Neural cell (in vitro differentiated cells): Measurements from ENCODE around the gene ZC3H15.

Experiments
- EZH2 ChIP-seq: fragments of 200-600, 300-800 bp; shearing (Covaris generic), sonication (generic); IDR thresholded peaks from 2 replicates; pipeline ENCODE4 v1.6.1; 2014; ENCODE audit warnings: antibody characterized with exemption, low read length, borderline replicate concordance, mild to moderate bottlenecking; ENCODE audit not compliant: insufficient read depth, poor library complexity, severe bottlenecking
- TF ChIP-seq, protein P1 (sequence below): fragments of 450-650 bp; IDR thresholded peaks from 2 replicates; pipeline ENCODE4 v1.5.1; 2014; ENCODE audit warnings: antibody characterized with exemption, mild to moderate bottlenecking, moderate library complexity; ENCODE audit not compliant: poor library complexity, severe bottlenecking

DNA sequence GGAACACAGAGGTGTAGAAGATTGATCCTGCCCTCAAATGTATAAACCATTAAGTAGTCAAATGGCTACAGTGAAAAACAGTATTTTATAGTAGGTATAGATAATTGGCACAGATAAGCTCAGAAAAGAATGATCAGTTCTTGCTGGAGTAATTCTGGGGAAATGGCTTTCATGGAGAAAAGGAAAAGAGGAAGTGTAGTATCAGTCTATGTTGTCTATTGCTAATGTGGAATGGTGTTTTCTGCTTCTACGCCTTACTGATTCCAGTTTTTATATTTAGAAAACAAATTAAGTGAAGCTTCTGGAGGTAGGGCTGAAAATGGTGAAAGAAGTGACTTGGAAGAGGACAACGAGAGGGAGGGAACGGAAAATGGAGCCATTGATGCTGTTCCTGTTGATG, 22.2 kb downstream of the ZC3H15 start:
- TF ChIP-seq, protein P1, sequence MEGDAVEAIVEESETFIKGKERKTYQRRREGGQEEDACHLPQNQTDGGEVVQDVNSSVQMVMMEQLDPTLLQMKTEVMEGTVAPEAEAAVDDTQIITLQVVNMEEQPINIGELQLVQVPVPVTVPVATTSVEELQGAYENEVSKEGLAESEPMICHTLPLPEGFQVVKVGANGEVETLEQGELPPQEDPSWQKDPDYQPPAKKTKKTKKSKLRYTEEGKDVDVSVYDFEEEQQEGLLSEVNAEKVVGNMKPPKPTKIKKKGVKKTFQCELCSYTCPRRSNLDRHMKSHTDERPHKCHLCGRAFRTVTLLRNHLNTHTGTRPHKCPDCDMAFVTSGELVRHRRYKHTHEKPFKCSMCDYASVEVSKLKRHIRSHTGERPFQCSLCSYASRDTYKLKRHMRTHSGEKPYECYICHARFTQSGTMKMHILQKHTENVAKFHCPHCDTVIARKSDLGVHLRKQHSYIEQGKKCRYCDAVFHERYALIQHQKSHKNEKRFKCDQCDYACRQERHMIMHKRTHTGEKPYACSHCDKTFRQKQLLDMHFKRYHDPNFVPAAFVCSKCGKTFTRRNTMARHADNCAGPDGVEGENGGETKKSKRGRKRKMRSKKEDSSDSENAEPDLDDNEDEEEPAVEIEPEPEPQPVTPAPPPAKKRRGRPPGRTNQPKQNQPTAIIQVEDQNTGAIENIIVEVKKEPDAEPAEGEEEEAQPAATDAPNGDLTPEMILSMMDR = no peak
- no peak for TF ChIP-seq EZH2
